ENCODE data around the gene ZDHHC11B. TPM values are rescaled to one million over a fixed set of nuclear protein-coding genes. Genes with fewer than 3 reads are reported as not detected.
"Not testable (repeated sequence)": the region's sequence is repeated elsewhere in the genome, so short reads cannot be mapped to it uniquely, and the experiment has no call there.

Gene ZDHHC11B
- total RNA-seq, 4 donors from 2014 or later: 2.2 to 11.7 (median 6.2) TPM

DNA sequence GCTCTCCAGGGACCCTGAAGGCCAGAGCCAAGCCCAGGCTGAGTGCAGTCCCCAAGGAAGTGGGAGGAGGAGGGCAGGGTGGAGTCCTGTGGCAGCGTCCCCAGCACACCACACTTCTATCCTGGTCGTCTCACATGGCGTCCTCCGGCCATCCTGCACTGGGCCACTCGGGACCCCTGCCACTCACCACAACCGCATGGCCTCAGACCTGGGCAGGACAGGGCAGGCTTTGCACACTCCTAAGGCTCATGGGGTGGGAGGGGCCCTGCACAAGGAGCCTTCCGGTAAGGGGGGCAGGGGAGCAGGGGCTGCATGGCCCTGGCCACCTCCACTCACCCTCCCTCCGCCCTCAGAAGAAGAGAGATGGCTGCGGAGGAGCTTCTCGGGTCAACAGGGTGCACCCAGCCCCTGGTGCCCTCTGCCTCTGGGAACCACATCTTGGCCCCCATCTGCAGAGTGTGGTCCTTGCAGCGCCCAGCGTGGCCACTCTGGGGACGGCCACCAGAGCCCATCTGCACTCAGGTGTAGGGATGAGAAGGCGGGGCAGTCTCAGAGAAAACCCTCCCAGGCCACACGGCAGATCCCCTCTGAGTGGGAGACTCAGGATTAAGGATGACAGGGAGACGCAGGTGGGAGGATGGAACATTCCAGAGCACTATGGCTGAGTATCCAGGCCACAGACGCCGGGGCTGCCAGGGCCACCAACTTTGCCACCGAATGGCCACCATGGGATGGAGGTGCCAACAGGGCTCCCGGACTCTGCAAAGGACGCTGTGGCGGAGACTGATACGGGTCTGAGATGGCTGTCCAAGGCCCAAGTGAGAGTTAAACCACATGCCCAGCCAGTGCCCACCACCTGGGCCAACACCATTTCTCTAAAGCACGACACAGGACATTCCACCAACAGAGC, 99.0 kb downstream of the ZDHHC11B start:
- no peak for DNase-seq (ENCODE audit: extremely low spot score)

DNA sequence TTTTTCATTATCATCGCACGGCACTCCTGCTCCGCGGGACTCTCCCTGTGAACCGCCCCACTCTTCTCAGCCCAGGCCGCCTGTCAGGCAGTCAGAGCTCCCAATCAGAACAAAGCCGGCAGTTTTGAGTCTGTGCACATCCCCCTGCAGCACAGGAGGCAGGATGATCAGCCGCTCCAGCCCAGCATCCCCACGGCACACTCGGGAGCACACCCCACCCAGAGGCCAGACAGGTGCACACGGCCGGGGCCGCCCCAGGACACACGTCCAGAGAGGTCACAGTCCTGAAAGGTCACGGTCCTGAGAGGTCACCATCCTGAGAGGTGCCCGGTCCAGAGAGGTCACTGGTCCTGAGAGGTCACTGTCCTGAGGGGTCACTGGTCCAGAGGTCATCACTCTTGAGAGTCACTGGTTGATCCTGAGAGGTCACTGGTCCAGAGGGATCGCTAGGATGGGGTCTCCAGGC, 99.7 kb downstream of the ZDHHC11B start:
- TF ChIP-seq EP300 (IDR thresholded peaks at IDR 0.05): no peak
- TF ChIP-seq POLR2AphosphoS5 (IDR thresholded peaks at IDR 0.05): no peak
- TF ChIP-seq, protein P1, sequence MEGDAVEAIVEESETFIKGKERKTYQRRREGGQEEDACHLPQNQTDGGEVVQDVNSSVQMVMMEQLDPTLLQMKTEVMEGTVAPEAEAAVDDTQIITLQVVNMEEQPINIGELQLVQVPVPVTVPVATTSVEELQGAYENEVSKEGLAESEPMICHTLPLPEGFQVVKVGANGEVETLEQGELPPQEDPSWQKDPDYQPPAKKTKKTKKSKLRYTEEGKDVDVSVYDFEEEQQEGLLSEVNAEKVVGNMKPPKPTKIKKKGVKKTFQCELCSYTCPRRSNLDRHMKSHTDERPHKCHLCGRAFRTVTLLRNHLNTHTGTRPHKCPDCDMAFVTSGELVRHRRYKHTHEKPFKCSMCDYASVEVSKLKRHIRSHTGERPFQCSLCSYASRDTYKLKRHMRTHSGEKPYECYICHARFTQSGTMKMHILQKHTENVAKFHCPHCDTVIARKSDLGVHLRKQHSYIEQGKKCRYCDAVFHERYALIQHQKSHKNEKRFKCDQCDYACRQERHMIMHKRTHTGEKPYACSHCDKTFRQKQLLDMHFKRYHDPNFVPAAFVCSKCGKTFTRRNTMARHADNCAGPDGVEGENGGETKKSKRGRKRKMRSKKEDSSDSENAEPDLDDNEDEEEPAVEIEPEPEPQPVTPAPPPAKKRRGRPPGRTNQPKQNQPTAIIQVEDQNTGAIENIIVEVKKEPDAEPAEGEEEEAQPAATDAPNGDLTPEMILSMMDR (IDR thresholded peaks at IDR 0.05): no peak
- TF ChIP-seq POLR2A (IDR thresholded peaks at IDR 0.05; ENCODE audit: low read depth): no peak
- Histone ChIP-seq H3K27ac (replicated peaks in 1 of 4) (peak overlapping the region in 2 of 4 donors; percentile 64 to 65), H3K36me3 (peaks cover 0 to 7% (median 5%) of the 10 kb centered on the region in 4 donors), H3K4me1 (peaks cover 30 to 52% (median 46%) of the 10 kb centered on the region in 4 donors), H3K4me3 (no peak overlapping the region), H3K9me3 (no peaks in the 10 kb centered on the region), H3K27me3 (no peaks in the 10 kb centered on the region)
- intact Hi-C loops (cut with DNase I): no loop called here
- 80% methylated on average over 14 of the region's 17 CpGs for whole genome bisulfite sequencing
- DNase-seq (ENCODE audit: extremely low spot score): no peak

More for the DNA sequence above, 99.0 kb downstream of the ZDHHC11B start:
- Histone ChIP-seq H3K4me3 (no peak overlapping the region), H3K36me3 (peaks cover 0 to 7% (median 5%) of the 10 kb centered on the region in 4 donors), H3K9me3 (no peaks in the 10 kb centered on the region), H3K27ac (replicated peaks in 1 of 4) (peak overlapping the region in 2 of 4 donors; percentile 64 to 65), H3K27me3 (no peaks in the 10 kb centered on the region), H3K4me1 (peaks cover 30 to 52% (median 45%) of the 10 kb centered on the region in 4 donors)
- intact Hi-C loops (cut with DNase I): no loop called here
- 83% methylated on average over 17 of the region's 24 CpGs for WGBS
- no peak for TF ChIP-seq POLR2AphosphoS5 (IDR thresholded peaks at IDR 0.05)
- TF ChIP-seq POLR2A (IDR thresholded peaks at IDR 0.05; ENCODE audit: low read depth): no peak
- no peak for TF ChIP-seq EP300 (IDR thresholded peaks at IDR 0.05)
- TF ChIP-seq, protein P1 (IDR thresholded peaks at IDR 0.05): no peak

DNA sequence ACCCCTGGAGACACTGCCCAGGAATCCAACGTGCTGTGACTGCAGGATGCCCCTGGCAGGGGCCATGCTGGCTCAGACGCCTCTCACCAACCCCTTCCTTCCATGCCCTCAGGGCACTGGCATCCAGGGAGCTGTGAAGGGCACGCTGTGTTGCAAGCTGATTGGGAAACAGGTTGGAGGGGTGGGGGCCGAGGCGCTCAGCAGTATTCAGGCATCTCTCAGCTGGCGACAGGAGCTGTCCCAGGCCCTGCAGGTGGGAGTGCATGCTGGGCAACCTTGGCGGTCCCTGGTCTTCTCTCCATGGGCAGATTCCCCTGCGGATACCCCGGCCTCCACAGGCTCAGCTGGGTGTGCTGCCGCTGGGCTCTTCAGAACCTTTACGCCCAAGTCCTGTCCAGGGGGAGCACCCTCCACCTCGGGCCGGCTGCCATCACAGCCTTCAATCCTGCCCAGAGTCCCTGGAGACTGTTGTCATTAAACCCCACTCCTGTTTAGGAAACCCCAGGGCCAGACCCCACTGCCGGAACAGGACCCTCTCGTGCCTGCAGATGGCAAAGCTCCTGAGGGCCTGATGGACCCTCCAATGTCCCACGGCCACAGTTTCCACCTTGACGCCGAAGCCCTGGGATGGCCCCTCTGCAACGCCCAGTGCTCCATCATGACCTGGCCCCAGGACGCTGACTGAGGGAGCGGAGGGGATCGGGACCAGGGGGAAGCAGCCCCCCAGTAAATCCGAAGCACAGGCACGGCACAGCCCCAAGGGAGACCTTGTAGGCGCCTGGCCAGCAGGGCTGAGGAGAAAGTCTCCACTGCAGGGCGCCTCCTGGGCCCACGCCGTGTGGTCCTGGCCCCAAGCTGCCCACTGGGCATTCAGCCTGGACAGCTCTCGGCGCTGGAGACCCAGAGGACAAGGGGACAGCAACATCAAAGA, 100.7 kb downstream of the ZDHHC11B start:
- intact Hi-C loops (cut with DNase I): no loop called here
- no peak for DNase-seq (ENCODE audit: extremely low spot score)
- Histone ChIP-seq H3K27me3 (no peaks in the 10 kb centered on the region), H3K36me3 (peaks cover 0 to 7% (median 5%) of the 10 kb centered on the region in 4 donors), H3K4me3 (no peak overlapping the region), H3K4me1 (peaks cover 30 to 59% (median 49%) of the 10 kb centered on the region in 4 donors), H3K9me3 (no peaks in the 10 kb centered on the region), H3K27ac (replicated peaks in 1 of 4) (peak overlapping the region in 2 of 4 donors; percentile 64 to 65)
- peak in 1 of 2 donors; percentile 53 for TF ChIP-seq POLR2AphosphoS5 (IDR thresholded peaks at IDR 0.05)
- TF ChIP-seq, protein P1 (IDR thresholded peaks at IDR 0.05): no peak
- 79% methylated on average over 8 of the region's 30 CpGs for WGBS

DNA sequence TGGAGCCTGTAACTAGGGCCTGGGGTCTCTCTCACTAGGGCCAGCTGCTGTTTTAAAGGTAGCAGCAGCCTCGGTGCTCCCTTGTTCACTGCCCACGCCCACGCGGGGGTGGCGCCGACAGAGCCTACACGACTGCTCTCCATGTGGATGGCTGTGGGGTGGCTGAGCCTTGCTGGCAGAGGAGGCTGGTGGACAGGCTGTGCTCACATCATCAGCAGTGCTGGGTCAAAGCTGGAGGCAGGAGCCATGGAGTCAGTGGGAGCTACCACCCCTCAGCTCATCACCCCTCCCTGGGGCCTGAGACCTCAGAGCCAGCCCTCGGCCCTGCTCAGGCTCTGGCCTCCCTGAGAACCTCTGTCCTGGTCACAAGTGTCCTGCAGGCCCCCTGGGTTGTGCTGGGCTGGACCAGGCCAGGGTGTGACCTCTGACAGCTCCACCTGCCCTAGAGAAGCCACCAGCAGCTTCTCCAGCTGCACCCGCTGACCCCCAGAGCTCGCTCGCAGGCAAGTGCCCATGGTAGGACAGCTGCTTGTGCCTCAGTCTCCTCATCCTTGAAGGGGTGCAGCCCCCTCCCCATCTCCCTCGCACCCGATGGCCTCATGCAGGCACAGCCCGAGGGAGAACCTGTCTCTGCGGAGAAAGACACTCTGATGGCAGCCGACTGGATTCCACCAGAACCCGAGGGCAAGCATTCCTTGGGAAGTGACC, 101.7 kb downstream of the ZDHHC11B start:
- intact Hi-C loops (cut with DNase I); DNase-seq (ENCODE audit: extremely low spot score); H3K9me3 ChIP-seq; H3K27me3 ChIP-seq; H3K36me3 ChIP-seq; H3K4me3 ChIP-seq: not testable (repeated sequence)
- Histone ChIP-seq H3K27ac (replicated peaks in 1 of 4) (peak overlapping the region in 2 of 4 donors; percentile 64 to 65), H3K4me1 (peaks cover 30 to 59% (median 50%) of the 10 kb centered on the region in 4 donors)
- WGBS: 74% methylated on average over 16 of the region's 17 CpGs

DNA sequence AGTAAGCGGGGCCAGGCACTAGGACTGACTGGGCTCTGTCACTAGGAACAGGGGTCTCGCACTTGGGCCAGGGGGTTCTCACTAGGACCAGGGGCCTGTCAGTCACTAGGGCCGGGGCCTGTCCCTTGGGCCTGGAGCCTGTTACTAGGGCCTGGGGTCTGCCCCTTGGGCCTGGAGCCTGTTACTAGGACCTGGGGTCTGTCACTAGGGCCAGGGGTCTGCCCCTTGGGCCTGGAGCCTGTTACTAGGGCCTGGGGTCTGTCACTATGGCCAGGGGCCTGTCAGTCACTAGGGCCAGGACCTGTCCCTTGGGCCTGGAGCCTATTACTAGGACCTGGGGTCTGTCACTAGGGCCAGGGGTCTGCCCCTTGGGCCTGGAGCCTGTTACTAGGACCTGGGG, 102.3 kb downstream of the ZDHHC11B start:
- intact Hi-C loops (cut with DNase I): not testable (repeated sequence)
- WGBS: 20% methylated on average over 1 of the region's 3 CpGs

DNA sequence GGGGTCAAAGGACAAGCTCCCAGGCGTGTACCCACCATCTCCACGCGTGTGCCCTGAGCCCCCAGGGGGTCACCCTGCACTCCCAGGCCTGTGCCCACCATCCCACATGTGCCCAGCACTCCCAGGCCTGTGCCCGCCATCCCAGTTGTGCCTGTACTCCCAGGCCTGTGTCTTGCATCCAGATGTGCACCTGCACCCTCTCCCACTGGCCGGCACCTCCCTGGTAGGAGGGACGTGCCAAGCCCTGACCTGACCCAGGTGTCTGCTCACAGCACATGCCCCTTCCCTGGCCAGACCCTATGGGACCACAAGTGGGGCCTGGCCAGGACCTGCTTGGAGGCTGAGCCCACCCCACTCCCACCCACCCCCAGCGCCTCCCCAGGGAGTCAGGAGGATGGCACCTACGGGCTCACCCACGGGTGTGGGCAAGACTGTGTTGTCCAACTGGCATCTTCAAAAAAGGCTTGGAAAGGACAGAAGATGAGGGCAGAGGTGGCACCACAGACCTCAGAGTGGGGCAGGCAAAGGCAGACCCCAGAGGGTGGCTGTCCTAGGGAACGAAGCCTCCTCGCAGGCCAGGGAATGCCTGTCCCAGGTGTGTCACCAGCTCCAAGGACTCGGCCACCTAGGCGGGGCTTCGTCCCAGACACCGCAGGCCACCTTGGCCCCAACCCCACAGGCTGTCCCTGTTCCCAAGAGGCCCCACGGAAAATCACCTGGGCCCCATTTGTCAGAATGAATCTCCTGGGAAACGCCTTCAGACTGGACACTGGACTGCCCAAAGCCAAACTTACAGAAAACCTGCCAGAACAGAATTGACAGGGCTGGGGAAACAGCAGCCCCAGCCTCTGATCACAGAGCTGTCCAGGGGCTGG, 103.0 kb downstream of the ZDHHC11B start:
- H3K4me3 ChIP-seq; H3K27me3 ChIP-seq; intact Hi-C loops (cut with DNase I); DNase-seq (ENCODE audit: extremely low spot score); H3K9me3 ChIP-seq: not testable (repeated sequence)
- peaks cover 0 to 16% (median 5%) of the 10 kb centered on the region in 4 donors for H3K36me3 ChIP-seq
- peaks cover 30 to 67% (median 62%) of the 10 kb centered on the region in 4 donors for H3K4me1 ChIP-seq
- WGBS: 100% methylated on average over 3 of the region's 17 CpGs
- peak overlapping the region; percentile 29 to 65 (median 51) for H3K27ac ChIP-seq (replicated peaks in 1 of 4)

More for the DNA sequence above, 102.3 kb downstream of the ZDHHC11B start:
- H3K4me3 ChIP-seq; H3K27me3 ChIP-seq; H3K9me3 ChIP-seq; DNase-seq (ENCODE audit: extremely low spot score): not testable (repeated sequence)
- Histone ChIP-seq H3K4me1 (peaks cover 30 to 65% (median 55%) of the 10 kb centered on the region in 4 donors), H3K36me3 (peaks cover 0 to 12% (median 5%) of the 10 kb centered on the region in 4 donors), H3K27ac (replicated peaks in 1 of 4) (peak overlapping the region in 2 of 4 donors; percentile 64 to 65)

DNA sequence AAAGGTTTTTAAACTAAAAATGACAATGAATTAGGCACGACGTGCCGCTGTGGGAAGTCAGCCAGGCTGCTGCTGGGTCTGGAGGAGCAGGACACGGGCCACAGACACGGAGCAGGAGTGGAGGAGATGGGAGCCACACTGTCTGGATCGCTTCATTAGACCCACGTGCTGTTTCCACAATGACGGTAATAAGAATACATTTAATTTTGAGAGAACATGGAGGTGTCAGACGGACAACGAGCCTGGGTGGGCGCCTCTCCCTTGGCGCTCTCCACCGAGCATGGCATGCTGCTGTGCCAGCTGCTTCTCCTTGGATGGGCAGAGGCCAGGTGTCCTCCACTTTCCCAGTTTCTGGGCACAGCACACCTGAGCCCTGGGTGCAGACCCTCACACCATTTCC, 103.7 kb downstream of the ZDHHC11B start:
- H3K27me3 ChIP-seq; H3K4me3 ChIP-seq; DNase-seq (ENCODE audit: extremely low spot score); intact Hi-C loops (cut with DNase I); H3K9me3 ChIP-seq: not testable (repeated sequence)
- peak overlapping the region; percentile 29 to 64 (median 50) for H3K27ac ChIP-seq (replicated peaks in 1 of 4)
- H3K36me3 ChIP-seq: peaks cover 0 to 17% (median 5%) of the 10 kb centered on the region in 4 donors
- WGBS: 75% methylated on average over 13 of the region's 13 CpGs
- peaks cover 30 to 73% (median 69%) of the 10 kb centered on the region in 4 donors for H3K4me1 ChIP-seq

All from esophagus muscularis mucosa (tissue), 4 donors.